Stimulated activated memory B cell treated with anti-CD40 and anti-IgM and Interleukin-4, amounts not matched to agents 10 μg/mL and 1 μg/mL and 100 μg/mL, for 72 hours (primary cell): Measurements from ENCODE around the gene NRXN3.

Experiments used
- ATAC-seq: fragments of 150-1000 bp; cut with Tn5 transposase; 2 replicates; pipeline ENCODE4 v1.10.0; 2021
- H3K27ac Mint-ChIP-seq: one replicate; pipeline ENCODE4 v1.8.0; 2022; ENCODE audit warnings: mild to moderate bottlenecking, mixed read lengths
- H3K27me3 Mint-ChIP-seq: one replicate; pipeline ENCODE4 v1.8.0; 2022; ENCODE audit warnings: mixed read lengths
- H3K36me3 Mint-ChIP-seq: one replicate; pipeline ENCODE4 v1.8.0; 2022; ENCODE audit warnings: mixed read lengths
- H3K4me1 Mint-ChIP-seq: one replicate; pipeline ENCODE4 v1.8.0; 2022; ENCODE audit warnings: mixed read lengths
- H3K4me3 Mint-ChIP-seq: one replicate; pipeline ENCODE4 v1.8.0; 2022; ENCODE audit warnings: mild to moderate bottlenecking, moderate library complexity, mixed read lengths
- H3K9me3 Mint-ChIP-seq: one replicate; pipeline ENCODE4 v1.8.0; 2022; ENCODE audit warnings: mixed read lengths

Gene NRXN3

DNA sequence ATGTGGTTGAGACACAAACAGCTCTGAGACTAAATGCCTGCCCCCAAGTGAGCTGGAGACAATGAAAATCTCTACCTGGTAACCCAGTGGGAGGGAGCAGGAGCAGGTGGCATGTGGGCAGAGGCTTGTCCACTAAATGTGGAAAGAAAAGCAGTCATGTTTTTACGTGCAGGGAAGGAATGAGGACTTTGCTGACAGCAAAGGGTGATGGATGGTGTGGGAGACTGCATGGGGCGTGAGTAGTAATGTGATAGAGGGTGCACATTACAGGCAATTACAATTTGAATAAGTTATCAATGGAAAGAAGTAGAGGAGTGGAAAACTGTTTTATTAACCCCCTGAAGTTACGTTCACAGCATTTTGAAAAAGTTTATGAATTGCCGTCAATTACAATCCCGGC lies 176.6 kb downstream of the NRXN3 start:
- no peak for ATAC-seq
- Mint-ChIP-seq H3K4me3 (no peak overlapping the region), H3K27me3 (no peaks in the 10 kb centered on the region), H3K4me1 (no peaks in the 10 kb centered on the region), H3K36me3 (no peaks in the 10 kb centered on the region), H3K9me3 (no peaks in the 10 kb centered on the region), H3K27ac (no peak overlapping the region)

GRCh38 chr14:78355109-78355508 lies 184.9 kb downstream of the NRXN3 start:
- Mint-ChIP-seq H3K9me3 (no peaks in the 10 kb centered on the region), H3K27ac (no peak overlapping the region), H3K36me3 (no peaks in the 10 kb centered on the region), H3K27me3 (no peaks in the 10 kb centered on the region), H3K4me3 (no peak overlapping the region), H3K4me1 (no peaks in the 10 kb centered on the region)
- ATAC-seq, result no peak

DNA sequence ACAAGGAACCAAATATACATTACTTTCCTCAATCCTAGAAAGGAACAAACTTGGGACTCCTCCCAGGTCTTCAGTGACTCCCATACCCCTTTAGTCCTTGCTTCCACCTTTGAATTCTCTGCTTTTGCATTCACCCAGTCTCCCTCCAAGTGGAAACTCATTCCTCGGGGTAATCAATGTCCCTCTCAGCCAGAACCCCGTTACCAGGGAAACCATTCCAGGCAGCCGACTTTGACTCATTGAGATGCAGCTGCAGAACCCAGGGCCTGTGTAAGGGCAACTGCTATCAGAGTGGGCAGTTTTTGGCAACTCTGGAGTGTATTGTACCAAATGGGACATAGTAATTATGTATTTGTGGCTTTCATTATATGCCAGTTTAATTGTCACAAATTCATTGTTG lies 186.2 kb downstream of the NRXN3 start:
- ATAC-seq, result no peak

DNA sequence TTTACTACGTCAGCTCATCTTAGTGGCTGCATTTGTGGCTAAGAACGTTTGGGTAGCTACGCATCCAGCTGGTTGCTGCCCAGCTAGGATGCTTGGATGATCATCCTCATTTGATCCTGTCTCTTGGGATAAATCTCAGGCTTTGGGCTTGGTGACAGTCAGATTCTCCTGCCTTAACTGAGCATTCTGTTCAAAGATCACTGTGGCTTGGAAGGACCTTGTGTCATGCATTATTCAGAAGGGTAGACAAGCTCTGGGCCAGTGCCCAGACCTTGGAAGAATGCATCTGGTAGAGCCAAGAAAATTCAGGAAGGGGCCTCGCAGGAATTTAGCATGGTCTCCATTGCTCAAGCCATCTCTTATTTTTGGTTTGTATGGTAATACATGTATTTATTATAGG lies 188.4 kb downstream of the NRXN3 start:
- Mint-ChIP-seq H3K4me3 (no peak overlapping the region), H3K4me1 (no peaks in the 10 kb centered on the region), H3K36me3 (no peaks in the 10 kb centered on the region), H3K27me3 (no peaks in the 10 kb centered on the region), H3K9me3 (no peaks in the 10 kb centered on the region), H3K27ac (no peak overlapping the region)
- no peak for ATAC-seq

More for the DNA sequence above, 186.2 kb downstream of the NRXN3 start:
- H3K9me3 Mint-ChIP-seq, result no peaks in the 10 kb centered on the region
- H3K36me3 Mint-ChIP-seq, result no peaks in the 10 kb centered on the region
- H3K27me3 Mint-ChIP-seq, result no peaks in the 10 kb centered on the region
- H3K27ac Mint-ChIP-seq, result no peak overlapping the region
- H3K4me1 Mint-ChIP-seq, result no peaks in the 10 kb centered on the region
- no peak overlapping the region for H3K4me3 Mint-ChIP-seq

GRCh38 chr14:78359581-78359980 lies 189.4 kb downstream of the NRXN3 start:
- H3K4me1 Mint-ChIP-seq, result no peaks in the 10 kb centered on the region
- no peaks in the 10 kb centered on the region for H3K36me3 Mint-ChIP-seq
- H3K9me3 Mint-ChIP-seq, result no peaks in the 10 kb centered on the region
- H3K4me3 Mint-ChIP-seq, result no peak overlapping the region
- no peaks in the 10 kb centered on the region for H3K27me3 Mint-ChIP-seq
- H3K27ac Mint-ChIP-seq, result no peak overlapping the region
- ATAC-seq, result no peak

DNA sequence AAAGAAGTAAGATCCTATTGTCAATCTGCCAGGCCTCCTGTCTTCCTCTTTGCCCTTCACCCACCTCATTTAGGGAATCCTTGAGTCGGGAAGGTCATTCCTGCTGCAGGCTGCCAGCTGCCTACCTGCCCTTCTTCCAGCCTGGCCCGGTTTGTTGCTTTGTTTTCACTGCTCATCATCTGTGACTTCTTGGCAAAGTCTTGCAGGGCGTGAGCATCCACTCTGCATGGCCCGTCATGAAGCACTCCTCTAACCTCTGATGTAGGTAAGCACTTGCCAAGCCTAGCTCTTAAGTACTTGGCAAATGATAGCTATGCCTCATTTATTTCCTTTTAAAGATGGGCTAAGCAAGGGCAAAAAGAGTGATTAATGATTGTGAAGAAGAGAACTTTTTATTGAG lies 192.8 kb downstream of the NRXN3 start:
- Mint-ChIP-seq H3K27ac (no peak overlapping the region), H3K27me3 (no peaks in the 10 kb centered on the region), H3K4me3 (no peak overlapping the region), H3K9me3 (peaks cover 2% of the 10 kb centered on the region), H3K4me1 (no peaks in the 10 kb centered on the region), H3K36me3 (no peaks in the 10 kb centered on the region)
- ATAC-seq, result no peak

GRCh38 chr14:78367355-78367754 lies 197.2 kb downstream of the NRXN3 start:
- H3K4me3 Mint-ChIP-seq, result no peak overlapping the region
- peaks cover 2% of the 10 kb centered on the region for H3K9me3 Mint-ChIP-seq
- ATAC-seq, result no peak
- no peaks in the 10 kb centered on the region for H3K4me1 Mint-ChIP-seq
- H3K27me3 Mint-ChIP-seq, result peaks cover 9% of the 10 kb centered on the region
- H3K27ac Mint-ChIP-seq, result no peak overlapping the region
- no peaks in the 10 kb centered on the region for H3K36me3 Mint-ChIP-seq

- Mint-ChIP-seq H3K36me3 (no peaks in the 10 kb centered on the region), H3K27me3 (no peaks in the 10 kb centered on the region), H3K9me3 (peaks cover 2% of the 10 kb centered on the region), H3K4me3 (no peak overlapping the region), H3K27ac (no peak overlapping the region), H3K4me1 (no peaks in the 10 kb centered on the region)
- no peak for ATAC-seq
Measured at GRCh38 chr14:78383060-78383459, 212.9 kb downstream of the NRXN3 start.

- H3K36me3 Mint-ChIP-seq, result no peaks in the 10 kb centered on the region
- no peak overlapping the region for H3K27ac Mint-ChIP-seq
- no peaks in the 10 kb centered on the region for H3K9me3 Mint-ChIP-seq
- no peaks in the 10 kb centered on the region for H3K4me1 Mint-ChIP-seq
- ATAC-seq, result no peak
- peaks cover 13% of the 10 kb centered on the region for H3K27me3 Mint-ChIP-seq
- H3K4me3 Mint-ChIP-seq, result no peak overlapping the region
Measured at GRCh38 chr14:78398216-78398615, 228.0 kb downstream of the NRXN3 start.

DNA sequence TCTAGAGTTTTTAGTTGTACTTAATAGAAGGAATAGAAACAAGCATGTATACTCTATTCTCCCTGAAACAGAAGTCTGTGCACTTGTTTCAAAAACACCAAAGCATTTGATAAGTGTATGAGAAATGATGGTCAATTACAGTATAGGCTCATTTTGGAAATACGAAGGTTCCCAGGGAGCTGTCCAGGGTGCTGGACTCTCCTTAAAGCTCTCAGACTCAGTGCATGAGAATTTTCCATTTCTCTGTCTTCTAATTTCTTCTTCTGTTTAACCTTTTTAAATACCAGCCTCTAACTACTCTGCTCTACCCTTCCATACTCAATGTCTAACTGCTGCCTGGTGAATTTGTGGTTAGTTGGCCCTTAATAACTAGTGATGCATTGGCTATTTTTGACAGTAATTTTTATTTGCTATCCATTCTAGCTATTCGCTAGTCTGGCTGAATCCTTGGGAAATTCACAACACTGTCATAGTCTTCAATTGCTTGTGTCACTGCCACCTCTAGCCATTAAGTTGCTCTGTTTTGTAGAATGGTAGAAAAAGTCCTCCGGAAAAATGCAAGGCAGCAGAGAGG lies 229.2 kb downstream of the NRXN3 start:
- Mint-ChIP-seq H3K27me3 (peaks cover 25% of the 10 kb centered on the region), H3K9me3 (no peaks in the 10 kb centered on the region), H3K4me1 (no peaks in the 10 kb centered on the region), H3K36me3 (no peaks in the 10 kb centered on the region), H3K27ac (no peak overlapping the region), H3K4me3 (no peak overlapping the region)
- ATAC-seq, result no peak

- ATAC-seq, result no peak
- Mint-ChIP-seq H3K27me3 (peaks cover 32% of the 10 kb centered on the region), H3K27ac (no peak overlapping the region), H3K36me3 (no peaks in the 10 kb centered on the region), H3K4me1 (no peaks in the 10 kb centered on the region), H3K9me3 (no peaks in the 10 kb centered on the region), H3K4me3 (no peak overlapping the region)
Measured at GRCh38 chr14:78401866-78402265, 231.7 kb downstream of the NRXN3 start.

GRCh38 chr14:78403278-78403815 lies 233.2 kb downstream of the NRXN3 start:
- H3K27me3 Mint-ChIP-seq, result peaks cover 32% of the 10 kb centered on the region
- H3K27ac Mint-ChIP-seq, result no peak overlapping the region
- H3K4me3 Mint-ChIP-seq, result no peak overlapping the region
- H3K36me3 Mint-ChIP-seq, result no peaks in the 10 kb centered on the region
- ATAC-seq, result peak; percentile 20
- H3K9me3 Mint-ChIP-seq, result no peaks in the 10 kb centered on the region
- H3K4me1 Mint-ChIP-seq, result no peaks in the 10 kb centered on the region

DNA sequence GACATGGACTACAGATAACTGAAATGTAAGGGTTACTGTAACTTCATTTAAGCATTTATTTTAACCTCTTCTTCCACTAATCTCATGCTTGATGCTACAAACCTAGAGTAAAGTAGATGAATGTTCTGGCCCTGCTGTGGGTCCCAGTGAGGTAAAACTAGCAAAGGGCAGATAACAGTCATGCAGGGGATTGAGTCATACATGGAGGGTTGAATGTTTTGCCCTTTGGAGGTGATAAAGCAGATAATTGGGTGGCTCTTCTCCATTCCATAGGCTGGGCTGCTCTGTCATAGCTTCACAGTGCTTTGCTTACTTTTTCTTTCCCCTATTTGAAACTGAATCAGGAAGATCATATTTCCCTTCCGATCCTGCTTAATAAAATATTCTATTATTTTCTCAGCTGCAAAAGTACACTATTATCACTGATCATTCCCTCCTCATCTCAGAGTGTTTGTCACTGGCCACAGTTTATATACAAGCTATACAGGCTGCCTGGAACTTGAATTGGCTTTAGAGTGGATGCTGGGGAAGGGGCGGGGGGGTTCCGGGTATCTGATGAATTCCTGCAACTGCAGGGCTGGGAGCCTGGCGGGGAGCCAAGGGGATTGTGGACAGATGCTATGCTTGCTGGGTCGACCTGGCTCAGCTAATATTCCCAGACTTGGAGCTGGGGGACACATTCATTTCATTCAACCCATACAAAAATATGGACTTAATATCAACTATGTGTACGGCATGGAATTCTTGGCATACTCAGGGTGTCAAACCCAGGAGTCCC lies 235.1 kb downstream of the NRXN3 start:
- H3K27ac Mint-ChIP-seq, result no peak overlapping the region
- ATAC-seq, result no peak
- H3K27me3 Mint-ChIP-seq, result peaks cover 25% of the 10 kb centered on the region
- H3K4me3 Mint-ChIP-seq, result no peak overlapping the region
- H3K4me1 Mint-ChIP-seq, result no peaks in the 10 kb centered on the region
- H3K36me3 Mint-ChIP-seq, result no peaks in the 10 kb centered on the region
- H3K9me3 Mint-ChIP-seq, result no peaks in the 10 kb centered on the region

- Mint-ChIP-seq H3K4me1 (no peaks in the 10 kb centered on the region), H3K36me3 (no peaks in the 10 kb centered on the region), H3K27ac (no peak overlapping the region), H3K4me3 (no peak overlapping the region), H3K9me3 (peaks cover 2% of the 10 kb centered on the region), H3K27me3 (no peaks in the 10 kb centered on the region)
- ATAC-seq, result no peak
Measured at GRCh38 chr14:78412475-78412874, 242.3 kb downstream of the NRXN3 start.

DNA sequence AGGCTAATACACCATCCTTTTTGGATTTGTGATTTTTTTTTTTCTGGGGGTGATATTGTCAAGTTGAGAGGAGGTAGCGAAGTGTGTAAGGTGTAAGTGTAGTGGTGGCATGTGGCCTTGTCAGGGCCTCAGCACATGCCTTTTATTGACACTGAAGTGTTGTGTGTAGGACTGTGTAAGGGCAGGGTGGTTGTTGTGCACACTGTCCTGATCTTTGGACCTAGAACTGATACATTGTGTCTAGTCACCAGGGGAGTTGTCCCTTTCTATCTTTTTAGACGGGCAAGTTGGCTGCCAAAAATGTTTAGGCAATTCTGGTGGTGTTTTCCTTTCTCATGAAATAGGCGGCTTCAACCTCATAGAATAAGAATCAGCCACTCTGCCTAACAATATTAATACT lies 244.0 kb downstream of the NRXN3 start:
- H3K9me3 Mint-ChIP-seq, result peaks cover 2% of the 10 kb centered on the region
- no peak for ATAC-seq
- no peaks in the 10 kb centered on the region for H3K36me3 Mint-ChIP-seq
- no peak overlapping the region for H3K4me3 Mint-ChIP-seq
- H3K27ac Mint-ChIP-seq, result no peak overlapping the region
- H3K4me1 Mint-ChIP-seq, result no peaks in the 10 kb centered on the region
- H3K27me3 Mint-ChIP-seq, result no peaks in the 10 kb centered on the region

DNA sequence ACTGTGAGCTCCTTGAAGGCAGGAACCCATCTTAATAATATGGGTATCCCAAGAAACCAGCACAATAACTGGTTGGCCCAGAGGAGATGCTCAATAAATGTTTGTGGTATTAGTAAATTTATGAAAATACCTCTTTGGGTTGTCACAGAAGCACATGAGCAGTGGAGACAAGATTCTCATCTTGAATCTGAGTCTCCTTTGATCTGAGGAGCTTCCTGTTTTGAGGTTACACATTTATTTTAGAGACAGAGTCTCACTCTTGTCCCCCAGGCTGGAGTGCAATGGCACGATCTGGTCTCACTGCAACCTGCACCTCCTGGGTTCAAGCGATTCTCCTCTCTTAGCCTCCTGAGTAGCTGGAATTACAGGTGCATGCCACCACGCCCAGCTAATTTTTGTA lies 247.4 kb downstream of the NRXN3 start:
- Mint-ChIP-seq H3K4me3 (no peak overlapping the region), H3K9me3 (peaks cover 2% of the 10 kb centered on the region), H3K27me3 (no peaks in the 10 kb centered on the region), H3K4me1 (no peaks in the 10 kb centered on the region), H3K27ac (no peak overlapping the region), H3K36me3 (no peaks in the 10 kb centered on the region)
- ATAC-seq, result no peak
